Small intestine (tissue), 7 donors: Measurements from ENCODE around the gene CCDC142. TPM values are rescaled to one million over a fixed set of nuclear protein-coding genes. Genes with fewer than 3 reads are reported as not detected.

Experiments used
- DNase-seq, 2 donors: peaks; one replicate each; pipeline versions ENCODE4 v3.0.0 to v3.0.0-alpha.2; 2013
- FAIRE-seq: peaks from 2 replicates; lab custom pipeline; 2012; peaks lifted over from hg19 to GRCh38; lab: Jason Lieb, UNC
- H3K27ac ChIP-seq, 3 donors: one replicate each; pipeline ENCODE4 v1.5.1; 2013; ENCODE audit warnings: low read length in 2 of 3, mild to moderate bottlenecking in 2 of 3, control low read depth in 1 of 3, inconsistent platforms in 1 of 3, low read depth in 1 of 3, moderate library complexity in 1 of 3
- H3K27me3 ChIP-seq, 3 donors: one replicate each; pipeline ENCODE4 v1.6.1; 2013; ENCODE audit warnings: low read length in 3 of 3, inconsistent platforms in 1 of 3; ENCODE audit not compliant: control insufficient read depth in 3 of 3, insufficient read depth in 3 of 3
- H3K36me3 ChIP-seq, 3 donors: one replicate each; pipeline ENCODE4 v1.6.1; 2013; ENCODE audit warnings: low read length in 3 of 3, inconsistent platforms in 1 of 3, low read depth in 1 of 3, mild to moderate bottlenecking in 1 of 3, moderate library complexity in 1 of 3; ENCODE audit not compliant: control insufficient read depth in 3 of 3, insufficient read depth in 2 of 3
- H3K4me1 ChIP-seq, 3 donors: one replicate each; pipeline ENCODE4 v1.6.1; 2013; ENCODE audit warnings: low read length in 2 of 3, inconsistent platforms in 1 of 3, low read depth in 1 of 3, mild to moderate bottlenecking in 1 of 3, moderate library complexity in 1 of 3; ENCODE audit not compliant: control insufficient read depth in 3 of 3, insufficient read depth in 2 of 3
- H3K4me3 ChIP-seq, 3 donors: one replicate each; pipeline ENCODE4 v1.5.1; 2013; ENCODE audit warnings: low read length in 3 of 3, control low read depth in 1 of 3, inconsistent platforms in 1 of 3, low read depth in 1 of 3, mild to moderate bottlenecking in 1 of 3, moderate library complexity in 1 of 3
- H3K9me3 ChIP-seq, 2 donors: one replicate each; pipeline ENCODE4 v1.6.1; 2013; ENCODE audit warnings: low read depth in 1 of 2, low read length in 1 of 2; ENCODE audit not compliant: control insufficient read depth in 2 of 2, insufficient read depth in 1 of 2
- WGBS, 3 donors: extraction: QIAGEN DNeasy Blood & Tissue Kit; methylation state at CpG; one replicate each; pipeline ENCODE4 v1.1.7; 2013; 5-methylcytosine and 5-hydroxymethylcytosine counted together
- polyA plus RNA-seq, 4 donors: library from polyadenylated mRNA; stranded (reverse) in 3 of 4; unstranded in 1 of 4; fragments of 200-250 nt in 3 of 4; fragments of 120-200 nt in 1 of 4; gene quantifications; one replicate each; pipeline versions ENCODE4 v1.2.1 to v1.2.3, GENCODE V29; 2013
- donor health status: healthy with polysubstance abuse.
- donor health status: control.
- donor health status: control.
- donor health status: Bipolar disorder and iron deficiency.
- donor health status: healthy.

CCDC142 gene
- polyA plus RNA-seq, 4 donors = 4.1 to 21.0 (median 8.4) TPM

- FAIRE-seq (no peak), DNase-seq (peak; percentile 92 to 97)
- Histone ChIP-seq H3K4me3 (no peak overlapping the region), H3K27ac (peak overlapping the region; percentile 66 to 73 (median 70)), H3K4me1 (peaks cover 0 to 67% (median 3%) of the 10 kb centered on the region in 3 donors), H3K36me3 (peaks cover 2 to 75% (median 3%) of the 10 kb centered on the region in 3 donors), H3K9me3 (no peaks in the 10 kb centered on the region), H3K27me3 (no peaks in the 10 kb centered on the region)
- WGBS, 3 donors = 24 to 65% (median 49%) methylated on average over 13 to 18 of the region's 18 CpGs
These were observed 53.0 kb downstream of the CCDC142 start for GRCh38 chr2:74429487-74430451.

- H3K27ac ChIP-seq = peak overlapping the region in 2 of 3 donors; percentile 66 to 73
- 84 to 87% (median 84%) methylated on average over 5 of the region's 5 CpGs for WGBS, 3 donors
- H3K9me3 ChIP-seq = no peaks in the 10 kb centered on the region
- H3K4me3 ChIP-seq = no peak overlapping the region
- no peaks in the 10 kb centered on the region for H3K27me3 ChIP-seq
- FAIRE-seq (no peak), DNase-seq (no peak)
- peaks cover 2 to 83% (median 3%) of the 10 kb centered on the region in 3 donors for H3K36me3 ChIP-seq
- peaks cover 0 to 72% (median 3%) of the 10 kb centered on the region in 3 donors for H3K4me1 ChIP-seq
These were observed 54.1 kb downstream of the CCDC142 start for GRCh38 chr2:74428675-74429074.

DNA sequence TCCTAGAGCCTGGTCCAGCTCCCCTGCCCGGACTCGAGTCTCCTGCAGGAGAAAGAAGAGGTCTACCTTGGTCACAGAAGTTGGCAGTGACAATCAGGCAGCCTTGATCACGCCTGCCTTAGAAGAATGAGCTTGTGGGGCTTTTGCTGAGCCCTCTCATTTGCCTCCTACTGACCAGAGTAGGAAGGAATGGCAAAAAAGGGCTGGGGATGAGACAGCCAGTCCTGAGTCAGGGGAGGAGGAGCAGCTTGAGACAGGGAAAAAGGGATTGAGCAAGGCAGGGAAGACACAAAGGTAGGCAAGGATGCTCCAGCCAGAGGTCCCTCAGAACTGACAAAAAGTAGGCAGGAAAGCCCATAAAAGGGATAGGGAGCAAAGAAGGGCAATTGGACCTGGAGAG, 55.2 kb downstream of the CCDC142 start:
- Histone ChIP-seq H3K27ac (no peak overlapping the region), H3K4me3 (no peak overlapping the region), H3K27me3 (no peaks in the 10 kb centered on the region), H3K4me1 (peaks cover 0 to 77% (median 3%) of the 10 kb centered on the region in 3 donors), H3K36me3 (peaks cover 2 to 80% (median 3%) of the 10 kb centered on the region in 3 donors), H3K9me3 (no peaks in the 10 kb centered on the region)
- FAIRE-seq = no peak
- 80 to 96% (median 92%) methylated on average over 3 of the region's 3 CpGs for WGBS, 3 donors
- no peak for DNase-seq

DNA sequence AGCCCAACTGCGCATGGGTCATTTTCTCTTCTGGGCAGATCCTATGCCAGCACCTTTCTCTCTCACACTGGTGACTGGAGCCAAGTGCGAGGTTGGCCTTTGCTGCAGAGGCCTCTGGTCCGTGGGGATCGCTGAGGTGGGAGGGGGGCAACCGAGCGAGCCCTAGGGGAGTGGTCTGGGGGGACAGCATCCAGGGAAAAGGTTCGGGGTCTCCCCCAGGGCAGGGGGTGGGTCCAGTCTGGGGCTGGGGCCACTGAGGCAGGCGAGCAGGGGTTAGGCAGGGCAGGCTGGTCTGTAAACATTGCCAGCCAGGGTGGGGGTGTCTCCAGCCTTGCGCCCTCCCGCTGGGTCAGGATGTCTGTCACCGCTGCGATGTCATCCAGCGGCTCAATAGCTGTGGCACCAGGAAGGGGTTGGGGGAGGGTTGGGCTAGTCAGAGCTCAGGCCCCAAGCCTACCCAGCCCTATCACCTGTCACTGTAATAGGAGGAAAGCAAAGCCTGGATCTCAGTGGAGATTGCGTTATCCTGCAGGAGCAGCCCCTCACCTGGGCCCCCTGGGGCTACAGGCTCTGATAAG, 56.5 kb downstream of the CCDC142 start:
- Histone ChIP-seq H3K27ac (peak overlapping the region in 2 of 3 donors; percentile 38 to 80), H3K9me3 (no peaks in the 10 kb centered on the region), H3K27me3 (no peaks in the 10 kb centered on the region), H3K4me1 (peaks cover 0 to 75% (median 3%) of the 10 kb centered on the region in 3 donors), H3K36me3 (peaks cover 2 to 70% (median 3%) of the 10 kb centered on the region in 3 donors), H3K4me3 (no peak overlapping the region)
- WGBS, 3 donors = 84 to 89% (median 85%) methylated on average over 13 to 14 of the region's 14 CpGs
- FAIRE-seq (no peak), DNase-seq (peak in 1 of 2 donors; percentile 50)

DNA sequence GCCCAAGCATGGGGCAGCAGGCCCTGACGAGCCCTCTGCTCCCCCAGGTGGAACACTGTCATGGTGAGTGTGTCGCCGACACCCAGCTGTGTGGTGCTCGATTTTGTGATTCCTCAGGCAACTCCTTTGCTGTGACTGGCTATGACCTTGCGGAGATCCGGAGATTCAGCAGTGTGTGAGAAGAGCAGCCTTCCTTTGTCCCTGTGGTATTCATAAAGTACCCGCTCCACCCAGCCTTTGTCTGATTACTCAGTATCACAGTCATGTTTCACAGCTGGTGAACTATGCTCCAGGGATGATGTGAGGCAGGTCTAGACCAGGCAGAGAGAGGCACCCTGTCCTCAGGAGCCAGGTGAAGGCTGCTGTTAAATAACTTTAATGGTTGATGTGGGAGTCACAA, 57.3 kb downstream of the CCDC142 start:
- no peaks in the 10 kb centered on the region for H3K27me3 ChIP-seq
- no peak overlapping the region for H3K4me3 ChIP-seq
- H3K27ac ChIP-seq = peak overlapping the region in 2 of 3 donors; percentile 38 to 80
- peak; percentile 72 to 90 for DNase-seq
- no peaks in the 10 kb centered on the region for H3K9me3 ChIP-seq
- WGBS, 3 donors = 44 to 75% (median 59%) methylated on average over 7 of the region's 7 CpGs
- peaks cover 0 to 75% (median 3%) of the 10 kb centered on the region in 3 donors for H3K4me1 ChIP-seq
- H3K36me3 ChIP-seq = peaks cover 2 to 63% (median 3%) of the 10 kb centered on the region in 3 donors
- no peak for FAIRE-seq

GRCh38 chr2:74424995-74425406, 57.8 kb downstream of the CCDC142 start:
- 72 to 86% (median 79%) methylated on average over 5 of the region's 5 CpGs for WGBS, 3 donors
- peak overlapping the region in 1 of 3 donors; percentile 80 for H3K27ac ChIP-seq
- H3K4me1 ChIP-seq = peaks cover 0 to 71% (median 3%) of the 10 kb centered on the region in 3 donors

DNA sequence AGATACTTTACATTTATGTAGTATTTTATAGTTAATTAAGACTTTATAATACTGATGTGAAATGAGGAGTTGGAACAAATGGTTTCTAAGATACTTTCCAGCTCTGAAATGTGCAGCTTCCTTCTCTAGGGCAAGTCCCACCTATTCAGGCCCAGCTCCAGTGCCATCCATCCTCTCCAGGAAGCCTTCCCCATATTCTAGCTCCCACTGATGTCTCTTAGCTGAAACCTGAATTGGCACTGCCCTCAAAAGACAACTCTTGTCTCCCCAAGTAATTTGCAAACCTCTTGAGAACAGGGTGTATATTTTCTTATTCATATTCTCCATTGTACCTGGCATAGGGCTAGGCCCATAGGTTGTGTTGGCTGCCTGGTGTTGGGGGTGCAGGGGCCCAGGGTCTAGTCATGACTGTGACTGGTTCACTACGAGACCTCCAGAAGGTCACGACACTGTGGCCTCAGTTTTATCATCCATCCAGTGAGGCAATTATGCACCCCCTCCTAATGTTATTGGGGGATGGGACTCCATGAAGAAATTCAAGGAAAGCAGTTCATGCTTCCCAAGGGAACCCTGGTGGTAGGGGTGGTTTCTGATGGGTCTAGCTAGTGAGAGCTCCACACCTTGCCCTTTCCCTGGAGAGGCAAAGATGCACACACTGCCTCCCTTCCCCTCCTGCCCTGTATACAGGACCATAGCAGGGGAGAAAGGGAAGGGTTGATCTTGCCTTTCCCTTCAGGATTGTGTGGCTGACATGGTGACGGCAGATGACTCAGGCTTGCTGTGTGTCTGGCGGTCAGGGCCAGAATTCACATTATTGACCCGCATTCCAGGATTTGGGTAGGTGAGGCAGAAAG, 58.4 kb downstream of the CCDC142 start:
- DNase-seq (no peak), FAIRE-seq (no peak)
- Histone ChIP-seq H3K27me3 (no peaks in the 10 kb centered on the region), H3K4me3 (no peak overlapping the region), H3K27ac (peak overlapping the region in 1 of 3 donors; percentile 80), H3K36me3 (peaks cover 2 to 51% (median 3%) of the 10 kb centered on the region in 3 donors), H3K9me3 (no peaks in the 10 kb centered on the region), H3K4me1 (peaks cover 0 to 65% (median 3%) of the 10 kb centered on the region in 3 donors)
- WGBS, 3 donors = 77 to 82% (median 79%) methylated on average over 5 of the region's 5 CpGs

More at GRCh38 chr2:74424995-74425406, 57.8 kb downstream of the CCDC142 start:
- Histone ChIP-seq H3K9me3 (no peaks in the 10 kb centered on the region), H3K27me3 (no peaks in the 10 kb centered on the region), H3K4me3 (no peak overlapping the region), H3K36me3 (peaks cover 2 to 58% (median 3%) of the 10 kb centered on the region in 3 donors)
- FAIRE-seq = no peak
- no peak for DNase-seq
